ENCODE measurements around the gene CHST10.
"Not testable (repeated sequence)": the region's sequence is repeated elsewhere in the genome, so short reads cannot be mapped to it uniquely, and the experiment has no call there.

Gene CHST10, protein sequence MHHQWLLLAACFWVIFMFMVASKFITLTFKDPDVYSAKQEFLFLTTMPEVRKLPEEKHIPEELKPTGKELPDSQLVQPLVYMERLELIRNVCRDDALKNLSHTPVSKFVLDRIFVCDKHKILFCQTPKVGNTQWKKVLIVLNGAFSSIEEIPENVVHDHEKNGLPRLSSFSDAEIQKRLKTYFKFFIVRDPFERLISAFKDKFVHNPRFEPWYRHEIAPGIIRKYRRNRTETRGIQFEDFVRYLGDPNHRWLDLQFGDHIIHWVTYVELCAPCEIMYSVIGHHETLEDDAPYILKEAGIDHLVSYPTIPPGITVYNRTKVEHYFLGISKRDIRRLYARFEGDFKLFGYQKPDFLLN
- total RNA-seq = 2.3 to 12.3 (median 10.8) reads per million in 3 experiments

DNA sequence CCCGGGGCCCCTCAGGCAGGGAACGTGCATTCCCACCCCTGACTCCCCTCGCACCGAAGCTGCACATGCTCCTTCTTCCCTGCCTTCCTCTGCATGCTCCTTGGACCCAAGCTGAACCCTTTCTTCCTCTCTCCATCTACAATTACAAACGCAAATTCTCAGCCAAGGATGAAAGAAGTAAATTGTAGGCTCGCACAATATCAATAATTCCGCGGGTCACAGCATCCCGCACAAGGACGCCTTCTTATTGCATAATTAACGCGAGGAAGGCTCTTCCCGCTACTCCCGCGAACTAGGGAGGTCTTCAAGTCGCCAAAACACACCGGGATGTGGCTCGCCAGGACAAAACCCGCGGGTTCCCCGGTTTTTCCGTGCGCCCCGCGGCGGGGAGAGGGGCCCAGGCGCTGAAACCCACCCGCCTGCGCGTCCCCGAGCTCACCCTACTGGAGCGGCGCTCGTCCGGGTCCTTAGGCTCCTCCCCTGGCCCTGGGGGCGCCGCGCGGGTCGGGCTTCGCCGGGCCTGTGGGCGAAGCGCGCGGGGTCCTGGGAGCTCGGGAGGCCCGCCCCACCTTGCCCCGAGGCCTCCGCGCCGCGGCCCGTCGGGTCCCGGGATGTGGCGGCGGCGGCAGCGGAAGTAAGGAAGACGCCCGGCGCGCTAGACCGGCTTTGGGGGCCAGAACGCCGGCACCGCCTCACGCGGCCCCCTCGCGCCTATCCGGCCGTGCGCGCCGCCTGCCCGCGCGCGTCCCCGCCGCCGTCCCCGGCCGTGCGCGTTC is at the start of gene CHST10:
Gene CHST10 (minus strand): TSS at position 734 of the 776 bp plus-strand sequence. CDS start 10,993 bp downstream, outside the sequence.
- DNase-seq = peak; percentile 4

DNA sequence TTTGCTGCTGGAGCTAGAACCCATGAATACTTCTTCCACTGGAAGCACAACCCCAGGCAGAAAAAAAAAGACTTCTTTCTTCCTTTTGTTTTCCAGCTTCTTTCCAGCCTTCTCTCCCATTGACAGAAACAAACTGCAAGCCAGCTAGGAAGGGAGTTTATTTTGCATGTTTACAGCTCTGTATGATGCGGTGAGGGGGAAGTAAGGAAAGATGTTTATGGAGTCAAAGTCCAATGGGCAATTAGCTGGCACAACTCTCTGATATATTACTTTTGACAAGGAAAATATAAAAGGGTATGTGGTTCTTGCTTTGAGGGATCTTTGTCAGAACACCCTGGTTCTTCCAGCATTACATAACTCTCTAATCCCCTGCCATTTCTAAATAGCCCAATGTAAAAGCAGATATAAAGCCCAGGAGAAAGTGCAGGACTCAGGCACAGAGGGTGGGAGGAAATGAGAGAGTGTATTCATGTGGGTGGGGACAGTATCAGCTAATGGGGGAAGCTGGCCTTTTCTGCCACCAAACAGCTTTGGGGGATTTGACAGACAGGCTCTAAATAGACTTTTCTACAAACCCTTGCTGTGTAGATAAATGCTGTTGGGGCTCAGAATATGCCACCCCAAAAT is 43.5 kb upstream of the CHST10 start:
- DNase-seq = no peak

DNA sequence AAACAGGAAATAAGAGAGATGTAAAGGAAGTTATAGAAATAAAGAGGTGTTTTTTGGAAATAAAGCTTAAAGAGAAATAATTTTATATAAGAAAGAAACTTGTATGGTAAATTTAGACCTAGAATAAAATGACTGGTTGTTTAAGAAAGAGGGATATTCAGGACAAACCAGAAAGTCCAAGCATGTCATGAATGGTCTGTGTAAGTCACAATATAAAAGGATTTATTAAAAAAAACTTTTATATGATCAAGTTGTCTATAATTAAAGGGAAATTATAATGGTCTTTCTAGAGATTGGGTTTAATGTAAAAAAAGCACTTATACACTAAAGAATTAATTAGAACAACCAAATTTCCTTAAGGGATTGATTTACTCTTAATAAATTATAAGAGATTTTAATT is 38.9 kb upstream of the CHST10 start:
- DNase-seq = not testable (repeated sequence)

DNA sequence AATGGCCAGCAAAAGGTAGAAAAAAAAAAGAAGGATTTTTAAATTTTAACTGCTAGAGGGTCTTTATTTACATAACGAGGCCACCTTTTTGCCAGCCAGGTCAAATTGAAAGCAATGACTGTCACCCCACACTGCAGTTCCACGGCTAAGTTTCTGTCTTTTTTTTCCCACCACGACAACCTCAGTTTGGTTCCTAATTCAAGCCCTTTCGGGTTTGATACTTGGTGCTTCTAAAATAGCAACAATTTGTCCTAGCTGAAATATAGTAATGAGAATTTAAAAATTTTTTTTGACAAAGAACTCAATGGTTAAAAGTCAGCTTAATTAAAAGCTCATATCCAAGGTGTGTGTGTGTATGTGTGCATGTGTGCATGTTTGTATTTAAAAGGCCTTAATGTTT is 36.4 kb upstream of the CHST10 start:
- no peak for DNase-seq

DNA sequence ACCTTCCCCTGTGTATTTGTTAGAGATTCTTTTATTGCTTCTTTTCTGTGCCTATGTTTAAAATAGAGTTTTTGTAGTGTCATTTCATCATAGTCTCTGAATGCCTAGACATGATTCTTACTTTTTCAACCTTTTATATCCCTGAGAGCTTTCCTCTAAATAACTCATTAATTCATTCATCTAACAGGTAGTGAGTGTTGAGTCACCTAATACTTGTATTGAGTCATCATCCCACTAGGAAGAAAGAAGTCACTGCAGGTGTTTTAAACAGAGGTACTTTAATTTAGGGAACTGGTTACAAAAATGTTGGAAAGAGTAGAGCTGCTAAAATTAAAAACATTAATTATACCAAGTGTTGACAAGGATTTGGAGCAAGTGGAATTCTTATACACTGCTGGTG is 34.3 kb upstream of the CHST10 start:
- DNase-seq = no peak

DNA sequence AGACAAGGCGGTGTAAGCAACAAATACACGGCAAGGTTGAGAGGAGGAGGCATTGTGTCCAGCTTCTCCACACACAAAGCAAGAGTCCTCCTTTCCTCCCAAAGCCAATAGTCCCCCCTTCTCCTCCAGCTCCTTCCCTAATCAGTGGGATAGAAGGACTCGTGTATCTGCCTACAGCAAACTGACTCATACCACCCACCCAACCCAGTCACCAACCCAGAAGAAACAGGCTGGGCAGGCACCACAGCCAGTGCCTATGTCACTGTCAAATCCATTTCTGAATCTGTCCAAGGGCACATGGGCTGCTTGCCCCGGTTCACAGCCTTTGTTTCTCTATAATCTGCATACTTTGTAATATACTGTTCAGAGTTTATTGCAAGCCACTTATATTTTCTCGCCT is 33.6 kb upstream of the CHST10 start:
- DNase-seq = no peak

DNA sequence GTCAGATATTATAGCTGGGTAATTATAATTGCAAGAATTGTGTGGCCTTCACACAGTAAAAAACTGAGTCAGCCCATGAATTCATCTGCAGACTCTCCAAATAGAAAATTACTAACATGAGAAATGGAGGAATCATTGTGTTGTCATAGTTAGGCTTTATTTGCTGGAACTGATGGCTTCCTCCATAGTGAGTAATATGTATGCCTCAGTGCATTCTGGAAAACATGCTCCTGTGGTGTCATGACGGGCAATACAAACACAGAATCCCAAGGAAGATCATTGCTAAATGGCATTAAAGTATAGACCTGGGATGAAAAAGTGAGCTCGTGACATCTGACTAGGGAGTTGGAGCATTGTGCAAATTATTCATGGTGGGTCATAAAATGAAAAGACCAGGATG is 29.2 kb upstream of the CHST10 start:
- no peak for DNase-seq

DNA sequence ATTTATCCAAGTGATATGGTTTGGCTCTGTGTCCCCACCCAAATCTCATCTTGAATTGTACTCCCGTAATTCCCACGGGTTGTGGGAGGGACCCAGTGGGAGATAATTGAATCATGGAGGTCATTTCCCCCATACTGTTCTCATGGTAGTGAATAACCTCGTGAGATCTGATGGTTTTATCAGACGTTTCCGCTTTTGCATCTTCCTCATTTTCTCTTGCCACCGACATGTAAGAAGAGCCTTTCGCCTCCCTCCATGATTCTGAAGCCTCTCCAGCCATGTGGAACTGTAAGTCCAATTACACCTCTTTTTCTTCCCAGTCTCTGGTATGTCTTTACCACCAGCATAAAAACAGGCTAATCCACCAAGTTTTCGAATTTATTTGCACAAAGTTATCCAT is 20.3 kb upstream of the CHST10 start:
- no peak for DNase-seq

DNA sequence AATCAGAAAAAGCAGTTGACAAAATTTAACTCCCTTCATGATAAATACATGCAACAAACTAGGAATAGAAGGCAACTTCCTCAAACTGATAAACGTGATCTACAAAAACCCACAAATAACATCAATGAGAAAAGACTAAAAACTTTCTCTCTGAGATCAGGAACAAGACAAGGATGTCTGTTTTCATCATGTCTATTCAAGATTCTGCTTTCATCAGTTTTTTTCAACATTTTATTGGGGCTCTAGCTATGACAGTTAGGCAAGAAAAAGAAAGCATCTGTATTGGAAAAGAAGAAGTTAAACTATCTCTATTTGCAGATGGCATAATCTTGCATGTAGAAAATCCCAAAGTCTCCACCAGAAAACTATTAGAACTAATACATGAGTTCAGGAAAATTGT is 12.3 kb upstream of the CHST10 start:
- no peak for DNase-seq

DNA sequence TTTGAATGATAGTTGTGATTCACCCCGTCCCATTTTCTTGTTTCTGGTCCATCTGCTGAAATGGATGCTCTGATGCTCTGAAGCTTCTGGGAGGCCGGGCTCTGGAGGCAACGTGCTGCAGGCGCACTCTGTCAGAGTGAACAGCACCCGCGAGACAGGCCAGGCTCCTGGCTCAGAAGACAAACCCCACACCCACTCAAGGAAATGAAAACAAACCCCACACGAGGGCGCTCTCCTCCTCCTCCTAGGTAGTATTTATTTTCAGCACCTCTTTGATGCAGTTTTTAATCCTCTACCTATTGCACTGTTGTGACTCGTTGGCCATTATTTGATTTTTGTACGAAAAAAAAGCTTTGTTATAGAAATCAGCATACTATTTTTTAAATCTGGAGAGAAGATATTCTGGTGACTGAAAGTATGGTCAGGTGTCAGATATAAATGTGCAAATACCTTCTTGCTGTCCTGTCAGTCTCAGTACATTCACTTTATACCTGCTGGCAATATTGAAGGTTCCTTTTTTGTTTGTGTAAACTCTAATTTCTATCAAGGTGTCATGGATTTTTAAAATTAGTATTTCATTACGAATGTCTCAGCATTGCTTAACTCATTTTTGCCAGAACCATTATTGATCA is 10.3 kb upstream of the CHST10 start:
- DNase-seq = peak; percentile 29

DNA sequence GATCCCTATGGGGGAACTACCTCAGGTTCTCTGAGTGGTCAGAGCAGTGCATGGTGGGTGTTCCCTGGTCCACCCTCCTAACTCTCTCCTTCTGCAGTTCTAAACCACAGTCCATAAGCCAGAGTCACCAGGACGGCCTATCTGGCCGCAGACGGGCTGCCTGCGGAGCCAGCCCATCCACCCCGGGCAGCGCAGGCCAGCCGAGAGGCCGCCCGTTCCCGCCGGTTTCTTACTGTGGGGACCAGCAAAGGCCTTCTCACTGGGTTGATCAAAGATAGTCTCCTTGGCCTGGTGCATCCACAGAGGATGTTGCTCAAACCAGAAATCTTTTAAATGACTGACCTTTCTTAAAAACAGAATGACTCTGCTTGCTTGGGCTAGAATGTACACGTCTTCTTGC is 9.6 kb upstream of the CHST10 start:
- DNase-seq = no peak

DNA sequence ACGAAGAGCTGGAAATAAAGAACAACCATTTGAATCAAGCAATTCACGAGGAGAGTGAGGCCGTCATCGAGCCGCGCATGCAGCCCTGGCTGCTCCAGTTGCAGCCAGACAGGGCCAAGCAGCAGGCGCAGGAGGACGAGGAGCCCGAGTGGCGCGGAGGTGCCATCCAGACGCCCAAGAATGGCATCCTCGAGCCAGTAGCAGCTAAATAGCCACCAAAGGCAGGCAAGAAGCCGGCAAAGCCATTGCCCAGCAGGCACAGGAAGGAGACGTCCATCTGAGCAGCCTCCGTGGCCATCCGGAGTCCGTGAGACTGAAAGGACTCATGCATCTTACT is 8.9 kb upstream of the CHST10 start:
- no peak for DNase-seq

DNA sequence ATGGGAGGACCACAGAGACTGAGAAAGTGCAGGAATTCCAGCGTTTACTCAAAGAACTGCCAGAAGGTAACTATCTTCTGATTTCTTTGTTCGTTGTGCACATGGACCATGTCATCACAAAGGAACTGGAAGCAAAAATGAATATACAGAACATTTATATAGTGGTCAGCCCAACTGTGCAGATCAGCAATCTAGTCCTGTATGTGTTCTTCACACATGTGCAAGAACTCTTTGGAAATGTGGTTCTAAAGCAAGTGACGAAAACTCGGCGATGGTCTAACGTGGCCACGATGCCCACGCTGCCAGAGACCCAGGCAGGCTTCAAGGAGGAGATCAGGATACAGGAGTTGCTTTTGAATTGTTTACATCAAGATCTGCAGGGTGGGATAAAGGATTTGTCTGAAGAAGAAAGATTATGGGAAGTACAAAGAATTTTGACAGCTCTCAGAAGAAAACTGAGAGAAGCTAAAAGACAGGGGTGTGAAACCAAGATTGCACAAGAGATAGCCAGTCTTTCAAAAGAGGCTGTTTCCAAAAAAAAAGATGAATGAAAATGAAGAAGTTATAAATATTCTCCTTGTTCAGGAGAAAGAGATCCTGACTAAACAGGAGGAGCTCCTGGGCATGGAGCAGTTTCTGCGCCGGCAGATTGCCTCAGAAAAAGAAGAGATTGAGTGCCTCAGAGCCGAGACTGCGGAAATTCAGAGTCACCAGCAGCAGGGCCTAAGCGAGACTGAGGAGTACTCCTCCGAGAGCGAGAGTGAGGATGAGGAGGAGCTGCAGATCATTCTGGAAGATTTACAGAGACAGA is 8.3 kb upstream of the CHST10 start:
- no peak for DNase-seq

DNA sequence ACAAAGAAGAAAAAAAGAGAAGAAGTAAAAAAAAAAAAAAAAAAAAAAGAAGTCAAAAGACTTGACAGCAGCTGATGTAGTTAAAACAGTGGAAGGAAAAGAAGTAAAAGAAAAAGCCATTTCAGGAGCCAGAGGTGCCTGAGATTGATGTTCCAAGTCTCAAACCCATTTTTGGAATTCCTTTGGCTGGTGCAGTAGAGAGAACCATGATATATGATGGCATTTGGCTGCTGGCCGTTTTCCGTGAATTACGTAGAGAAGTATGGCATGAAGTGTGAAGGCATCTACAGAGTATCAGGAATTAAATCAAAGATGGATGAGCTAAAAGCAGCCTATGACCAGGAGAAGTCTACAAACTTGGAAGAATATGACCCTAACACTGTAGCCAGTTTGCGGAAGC is 7.6 kb upstream of the CHST10 start:
- DNase-seq = no peak

DNA sequence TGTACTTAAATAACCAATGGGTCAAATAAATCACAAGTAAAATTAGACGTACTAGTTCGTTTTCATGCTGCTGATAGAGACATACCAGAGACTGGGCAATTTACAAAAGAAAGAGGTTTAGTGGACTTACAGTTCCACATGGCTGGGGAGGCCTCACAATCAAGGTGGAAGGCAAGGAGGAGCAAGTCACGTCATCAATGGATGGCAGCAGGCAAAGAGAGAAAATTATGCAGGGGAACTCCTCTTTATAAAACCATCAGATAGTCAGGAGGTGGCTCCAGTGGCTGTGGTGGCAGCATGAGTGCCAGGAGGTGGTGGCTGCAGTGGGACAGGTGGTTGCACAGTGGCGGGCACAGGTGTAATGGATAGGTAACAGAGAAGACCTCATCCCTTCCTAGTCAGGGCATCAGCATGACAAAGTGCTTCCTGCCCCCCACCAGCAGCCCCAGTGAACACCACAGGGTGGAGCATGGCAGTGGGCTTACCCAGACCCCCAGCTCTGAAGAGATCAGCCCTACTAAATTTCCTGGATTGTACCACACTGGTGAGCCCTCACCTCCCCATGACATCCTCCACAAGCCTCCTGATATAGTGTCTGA is 6.9 kb upstream of the CHST10 start:
- DNase-seq = no peak

DNA sequence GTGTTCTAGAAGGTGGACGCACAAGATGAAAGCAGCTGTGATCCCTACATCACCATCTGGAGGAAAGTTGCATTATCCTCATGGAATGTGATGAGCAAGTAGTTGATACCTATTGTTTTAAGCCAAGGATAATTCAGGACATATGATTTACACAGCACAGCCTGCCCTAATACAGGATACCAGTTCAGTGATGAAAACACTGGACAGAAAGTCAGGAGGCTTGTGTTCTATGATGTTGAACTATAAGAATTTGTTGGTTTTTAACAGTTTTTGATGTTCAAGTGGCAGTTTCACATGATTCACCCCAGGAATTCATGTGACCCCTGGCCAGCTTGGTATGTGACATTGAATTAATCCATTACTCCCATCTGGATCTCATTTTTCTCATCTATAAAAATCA is 6.2 kb upstream of the CHST10 start:
- no peak for DNase-seq

DNA sequence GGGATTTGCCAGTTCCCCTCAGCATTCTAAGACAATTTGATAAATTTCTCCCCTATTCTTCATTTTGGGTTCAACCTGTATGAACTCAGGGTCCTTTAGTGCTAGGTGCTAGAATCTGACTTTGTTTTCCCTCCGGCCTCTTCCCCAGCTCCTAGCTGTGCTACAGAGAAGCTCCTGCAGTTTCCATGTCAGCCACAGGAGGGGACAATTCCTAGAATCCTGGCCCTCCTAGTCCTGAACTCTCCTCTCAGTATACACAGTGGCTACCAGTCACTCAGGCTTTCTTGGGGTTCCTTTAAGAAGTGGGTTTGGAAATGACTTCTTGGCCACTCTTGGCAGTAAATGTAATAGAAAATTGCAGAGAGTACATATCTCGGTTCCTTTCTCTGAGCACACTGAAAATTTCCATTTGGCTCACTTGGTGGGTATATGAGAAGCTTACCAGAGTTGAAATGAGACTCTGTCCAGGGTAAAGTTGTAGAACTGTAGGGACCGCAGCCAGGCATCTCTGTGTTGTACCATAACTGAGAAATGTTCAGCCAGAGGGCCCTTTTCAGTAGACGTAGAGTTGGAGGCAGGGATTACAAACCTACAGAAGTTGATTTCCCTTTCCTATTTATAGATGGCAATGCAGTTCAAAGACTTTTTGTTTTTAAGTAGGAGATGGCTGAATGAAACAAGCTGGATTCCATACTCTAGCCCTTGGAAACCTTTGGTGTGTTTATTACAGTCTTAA is 5.0 kb upstream of the CHST10 start:
- no peak for DNase-seq

DNA sequence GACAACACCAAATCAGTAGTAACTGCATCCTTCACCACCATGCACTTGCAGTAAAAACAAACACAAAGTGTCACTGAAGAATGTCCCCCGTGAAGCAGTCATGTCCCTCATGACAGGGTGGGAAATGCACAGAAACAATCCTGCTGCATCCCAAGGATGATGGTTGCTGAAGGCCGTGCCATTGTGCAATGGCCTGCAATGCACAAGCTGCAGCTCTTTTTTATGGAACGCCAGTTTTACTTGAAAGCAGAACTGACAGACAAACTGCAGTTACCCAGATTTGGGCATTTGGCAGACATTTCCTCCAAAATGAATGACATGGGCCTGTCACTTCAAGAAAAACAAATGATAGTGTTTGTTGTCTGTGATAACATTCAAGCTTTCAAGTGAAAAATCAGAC is 2.4 kb upstream of the CHST10 start:
- DNase-seq = no peak

DNA sequence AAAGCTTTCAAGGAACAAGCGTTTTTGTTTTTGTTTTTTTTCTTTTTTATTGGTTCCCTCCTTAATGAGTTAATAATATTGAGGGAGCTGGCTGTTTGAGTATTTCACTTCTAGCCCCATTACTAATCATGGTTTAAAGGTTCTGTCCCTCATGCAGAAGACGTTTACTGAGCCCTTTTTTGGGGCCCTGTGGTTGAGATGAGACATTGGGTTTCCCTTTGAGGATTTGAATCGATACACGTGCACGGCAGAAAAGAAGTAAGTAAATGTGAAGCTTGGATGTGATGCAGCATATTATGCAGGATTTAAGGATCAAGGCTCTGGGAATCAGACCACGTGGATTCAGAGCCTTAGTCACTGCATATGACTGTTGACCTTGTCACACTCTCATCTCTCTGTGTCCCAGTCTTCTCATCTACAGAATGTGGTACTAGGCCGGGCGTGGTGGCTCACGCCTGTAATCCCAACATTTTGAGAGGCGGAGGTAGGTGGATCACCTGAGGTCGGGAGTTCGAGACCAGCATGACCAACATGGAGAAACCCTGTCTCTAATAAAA is 1.0 kb upstream of the CHST10 start:
- DNase-seq = no peak

DNA sequence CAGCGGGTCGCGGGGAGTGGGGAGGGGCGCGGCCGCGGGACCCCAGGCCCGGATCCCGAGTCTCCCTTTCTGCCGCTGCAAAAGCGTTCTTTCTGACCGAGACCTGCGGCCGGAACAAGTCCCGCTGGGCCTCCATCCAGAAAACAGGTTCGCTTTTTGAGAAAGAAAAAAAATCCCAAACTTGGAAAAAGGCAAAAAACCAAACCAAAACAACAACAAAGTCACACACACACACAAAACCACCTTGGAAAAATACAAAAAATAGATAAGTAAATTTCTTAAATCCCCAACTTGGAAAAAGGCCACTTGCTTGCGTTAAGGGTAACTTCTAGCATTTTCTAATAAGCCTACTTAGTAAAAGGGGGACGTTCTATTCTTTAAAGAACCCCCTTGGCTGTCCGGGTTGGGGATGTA is 250 bp upstream of the CHST10 start:
- no peak for DNase-seq

DNA sequence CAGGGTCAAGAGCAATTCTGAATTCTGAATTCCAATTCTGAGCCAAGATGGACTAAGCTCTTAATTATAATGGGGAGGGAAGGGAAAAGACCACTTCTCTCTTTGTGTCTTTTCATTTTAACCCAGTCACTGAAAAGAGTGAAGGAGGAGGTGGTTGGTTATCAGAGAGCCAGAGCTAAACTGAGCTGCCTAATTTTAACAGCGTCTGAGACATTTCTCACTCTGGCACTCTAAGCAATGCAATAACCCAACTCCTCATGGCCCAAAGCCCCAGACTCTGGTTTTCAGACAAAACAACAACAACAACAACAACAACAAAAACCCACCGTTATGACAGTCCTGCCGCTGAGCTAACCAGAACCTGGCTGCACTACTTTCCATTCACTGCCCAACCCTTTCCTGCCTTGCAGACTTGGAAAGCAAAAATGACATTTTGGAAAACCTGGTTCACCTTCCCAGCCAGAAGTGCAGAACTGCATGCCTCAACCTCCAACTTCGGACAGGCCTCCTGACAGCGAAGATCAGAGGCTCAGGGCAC is 1.0 kb downstream of the CHST10 start:
- DNase-seq = no peak

All from central memory CD4-positive, alpha-beta T cell (primary cell).